H9 (cell line): ENCODE results near the gene STRIP1. TPM values are rescaled to one million over a fixed set of nuclear protein-coding genes. Genes with fewer than 3 reads are reported as not detected.

Experiments used
- DNase-seq: peaks from one replicate; pipeline ENCODE4 v3.0.0-alpha.2; 2017
- H2AFZ ChIP-seq: one replicate; pipeline ENCODE4 v1.6.1; 2013; ENCODE audit warnings: mild to moderate bottlenecking, low read length, control low read depth, moderate library complexity
- H2AK5ac ChIP-seq: 2 replicates; pipeline ENCODE4 v1.6.1; 2013; ENCODE audit warnings: low read length, control low read depth, mixed read lengths; ENCODE audit not compliant: insufficient read length
- H2BK120ac ChIP-seq: one replicate; pipeline ENCODE4 v1.6.1; 2013; ENCODE audit warnings: low read depth, mild to moderate bottlenecking, low read length, control low read depth, inconsistent platforms; ENCODE audit not compliant: poor library complexity, severe bottlenecking
- H2BK12ac ChIP-seq: 2 replicates; pipeline ENCODE4 v1.6.1; 2013; ENCODE audit warnings: low read length, control low read depth, mixed read lengths, low read depth; ENCODE audit not compliant: insufficient read length
- H2BK15ac ChIP-seq: 2 replicates; pipeline ENCODE4 v1.6.1; 2013; ENCODE audit warnings: low read depth, low read length, control low read depth
- H2BK20ac ChIP-seq: one replicate; pipeline ENCODE4 v1.6.1; 2013; ENCODE audit warnings: low read depth, mild to moderate bottlenecking, low read length, control low read depth, inconsistent platforms; ENCODE audit not compliant: poor library complexity, severe bottlenecking
- H2BK5ac ChIP-seq: 2 replicates; pipeline ENCODE4 v1.6.1; 2013; ENCODE audit warnings: low read length, control low read depth, mixed read lengths; ENCODE audit not compliant: insufficient read length
- H3K14ac ChIP-seq: 2 replicates; pipeline ENCODE4 v1.6.1; 2013; ENCODE audit warnings: low read length, control low read depth; ENCODE audit not compliant: insufficient read depth
- H3K18ac ChIP-seq: 2 replicates; pipeline ENCODE4 v1.6.1; 2013; ENCODE audit warnings: low read depth, mild to moderate bottlenecking, mixed read lengths, low read length, control low read depth; ENCODE audit not compliant: insufficient read length
- H3K23ac ChIP-seq: 2 replicates; pipeline ENCODE4 v1.6.1; 2013; ENCODE audit warnings: low read length, control low read depth, mixed read lengths, low read depth; ENCODE audit not compliant: insufficient read length
- H3K23me2 ChIP-seq: 2 replicates; pipeline ENCODE4 v1.6.1; 2013; ENCODE audit warnings: low read depth, mild to moderate bottlenecking, mixed read lengths, low read length, control low read depth; ENCODE audit not compliant: insufficient read length, poor library complexity, severe bottlenecking
- H3K27ac ChIP-seq: 2 replicates; pipeline ENCODE4 v1.5.1; 2013; ENCODE audit warnings: low read length, control low read depth, mixed read lengths, low read depth; ENCODE audit not compliant: insufficient read length
- H3K27me3 ChIP-seq: 2 replicates; pipeline ENCODE4 v1.6.1; 2013; ENCODE audit warnings: low read length, control low read depth, inconsistent platforms; ENCODE audit not compliant: insufficient read depth
- H3K4ac ChIP-seq: 2 replicates; pipeline ENCODE4 v1.6.1; 2013; ENCODE audit warnings: low read depth, mild to moderate bottlenecking, control low read depth, inconsistent platforms, low read length, moderate library complexity
- H3K4me1 ChIP-seq: 2 replicates; pipeline ENCODE4 v1.6.1; 2013; ENCODE audit warnings: low read length, control low read depth, inconsistent platforms; ENCODE audit not compliant: insufficient read depth
- H3K4me2 ChIP-seq: 2 replicates; pipeline ENCODE4 v1.6.1; 2013; ENCODE audit warnings: low read length, control low read depth, mixed read lengths; ENCODE audit not compliant: insufficient read length, insufficient read depth
- H3K56ac ChIP-seq: 2 replicates; pipeline ENCODE4 v1.6.1; 2013; ENCODE audit warnings: low read depth, mild to moderate bottlenecking, mixed read lengths, low read length, control low read depth; ENCODE audit not compliant: insufficient read length
- H3K79me1 ChIP-seq: 2 replicates; pipeline ENCODE4 v1.6.1; 2013; ENCODE audit warnings: low read depth, mild to moderate bottlenecking, moderate library complexity, low read length, control low read depth, inconsistent platforms; ENCODE audit not compliant: insufficient read depth, poor library complexity, severe bottlenecking
- H3K79me2 ChIP-seq: 2 replicates; pipeline ENCODE4 v1.6.1; 2013; ENCODE audit warnings: low read length, control low read depth, inconsistent platforms; ENCODE audit not compliant: insufficient read depth
- H3K9ac ChIP-seq: 2 replicates; pipeline ENCODE4 v1.6.1; 2013; ENCODE audit warnings: low read length, control low read depth, mixed read lengths; ENCODE audit not compliant: insufficient read length; ENCODE audit errors: extremely low read depth
- H3K9me3 ChIP-seq: one replicate; pipeline ENCODE4 v1.6.1; 2013; ENCODE audit warnings: low read depth, low read length, inconsistent platforms; ENCODE audit not compliant: control insufficient read depth
- H3T11ph ChIP-seq: one replicate; pipeline ENCODE4 v1.6.1; 2013; ENCODE audit warnings: mild to moderate bottlenecking, low read length, control low read depth, inconsistent platforms
- H4K20me1 ChIP-seq: one replicate; pipeline ENCODE4 v1.6.1; 2013; ENCODE audit not compliant: control insufficient read depth, insufficient read length, insufficient read depth
- H4K5ac ChIP-seq: 2 replicates; pipeline ENCODE4 v1.6.1; 2013; ENCODE audit warnings: low read depth, mild to moderate bottlenecking, mixed read lengths, low read length, control low read depth; ENCODE audit not compliant: insufficient read length
- H4K8ac ChIP-seq: replicated peaks from 2 replicates; pipeline ENCODE4 v1.6.1; 2013; ENCODE audit warnings: low read length, control low read depth, mixed read lengths, low read depth; ENCODE audit not compliant: insufficient read length
- H4K91ac ChIP-seq: 2 replicates; pipeline ENCODE4 v1.6.1; 2013; ENCODE audit warnings: low read depth, mild to moderate bottlenecking, moderate library complexity, mixed read lengths, low read length, control low read depth; ENCODE audit not compliant: insufficient read length
- H3K27ac Mint-ChIP-seq, 3 experiments: 2 replicates in 2 of 3; 3 replicates in 1 of 3; pipeline ENCODE4 v1.8.0; 2020 to 2021; ENCODE audit warnings: mixed read lengths in 3 of 3, mild to moderate bottlenecking in 1 of 3, moderate library complexity in 1 of 3
- H3K27me3 Mint-ChIP-seq: 2 replicates; pipeline ENCODE4 v1.8.0; 2021; ENCODE audit warnings: low read depth, mild to moderate bottlenecking, moderate library complexity, mixed read lengths
- H3K36me3 Mint-ChIP-seq, 3 experiments: 2 replicates in 2 of 3; 3 replicates in 1 of 3; pipeline ENCODE4 v1.8.0; 2020 to 2021; ENCODE audit warnings: low read depth in 3 of 3, mixed read lengths in 3 of 3; ENCODE audit not compliant: insufficient read depth in 1 of 3
- H3K4me1 Mint-ChIP-seq, 2 experiments: 2 replicates each; pipeline ENCODE4 v1.8.0; 2020; ENCODE audit warnings: mixed read lengths in 2 of 2
- H3K4me3 Mint-ChIP-seq, 2 experiments: 2 replicates in 1 of 2; 3 replicates in 1 of 2; pipeline ENCODE4 v1.8.0; 2020 to 2021; ENCODE audit warnings: mild to moderate bottlenecking in 2 of 2, mixed read lengths in 2 of 2, moderate library complexity in 1 of 2
- H3K9me3 Mint-ChIP-seq, 2 experiments: 2 replicates in 1 of 2; 3 replicates in 1 of 2; pipeline ENCODE4 v1.8.0; 2020; ENCODE audit warnings: mild to moderate bottlenecking in 2 of 2, mixed read lengths in 2 of 2, moderate library complexity in 1 of 2
- CTCF ChIP-seq: fragments of 200-600 bp; sonication (generic); conservative IDR thresholded peaks from 3 replicates; pipeline ENCODE4 v1.8.0; 2021; ENCODE audit warnings: antibody characterized with exemption, mild to moderate bottlenecking
- total RNA-seq: library from RNA; stranded (reverse); gene quantifications from 2 replicates; pipeline ENCODE4 v1.2.1, GENCODE V29; 2021

STRIP1 gene
- total RNA-seq, 1 experiment from 2014 or later, result 43.6 TPM

GRCh38 chr1:110005971-110006370 is 28.5 kb upstream of the STRIP1 start:
- no peak overlapping the region for H3K23ac ChIP-seq
- Mint-ChIP-seq H3K27me3 (no peaks in the 10 kb centered on the region), H3K9me3 (no peaks in the 10 kb centered on the region), H3K27ac (no peak overlapping the region; a peak in 1 of 7 replicates), H3K4me1 (peaks cover 55 to 60% of the 10 kb centered on the region in 2 experiments), H3K4me3 (no peak overlapping the region), H3K36me3 (peaks cover 7 to 25% (median 23%) of the 10 kb centered on the region in 3 experiments; a peak in 6 of 7 replicates)
- H4K5ac ChIP-seq, result no peak overlapping the region
- no peak overlapping the region for H3K4ac ChIP-seq
- H3K4me2 ChIP-seq, result no peak overlapping the region
- TF ChIP-seq CTCF, result no peak
- H2BK15ac ChIP-seq, result no peak overlapping the region
- H3K27ac ChIP-seq, result no peak overlapping the region
- H2AK5ac ChIP-seq, result no peak overlapping the region
- no peak overlapping the region for H2BK5ac ChIP-seq
- H3T11ph ChIP-seq, result no peak overlapping the region
- no peak overlapping the region for H4K91ac ChIP-seq
- H2BK120ac ChIP-seq, result no peak overlapping the region
- no peak overlapping the region for H3K56ac ChIP-seq
- H4K20me1 ChIP-seq, result no peaks in the 10 kb centered on the region
- no peak for DNase-seq
- peaks cover 14% of the 10 kb centered on the region for H3K4me1 ChIP-seq
- no peak overlapping the region for H2BK20ac ChIP-seq
- H3K14ac ChIP-seq, result no peak overlapping the region
- H2AFZ ChIP-seq, result no peak overlapping the region
- no peaks in the 10 kb centered on the region for H3K27me3 ChIP-seq
- H3K9me3 ChIP-seq, result no peaks in the 10 kb centered on the region
- no peaks in the 10 kb centered on the region for H3K23me2 ChIP-seq
- H3K79me1 ChIP-seq, result no peaks in the 10 kb centered on the region
- no peak overlapping the region for H3K18ac ChIP-seq
- H3K79me2 ChIP-seq, result peaks cover 9% of the 10 kb centered on the region; the same call in 1 of the 2 replicates
- H4K8ac ChIP-seq, result no peak overlapping the region
- H2BK12ac ChIP-seq, result no peak overlapping the region
- H3K9ac ChIP-seq, result no peak overlapping the region
